DMS53 (cell line): ENCODE measurements around the gene CTSC.

Experiments used
- DNase-seq: peaks from one replicate; lab custom pipeline; 2025; lab: John Stamatoyannopoulos, UW

The CTSC gene

GRCh38 chr11:88317536-88317935, 20.0 kb downstream of the CTSC start:
- DNase-seq, result no peak

GRCh38 chr11:88315981-88316441, 21.5 kb downstream of the CTSC start:
- DNase-seq, result no peak

GRCh38 chr11:88315015-88315414, 22.5 kb downstream of the CTSC start:
- no peak for DNase-seq

GRCh38 chr11:88313441-88313840, 24.1 kb downstream of the CTSC start:
- DNase-seq, result no peak

DNA sequence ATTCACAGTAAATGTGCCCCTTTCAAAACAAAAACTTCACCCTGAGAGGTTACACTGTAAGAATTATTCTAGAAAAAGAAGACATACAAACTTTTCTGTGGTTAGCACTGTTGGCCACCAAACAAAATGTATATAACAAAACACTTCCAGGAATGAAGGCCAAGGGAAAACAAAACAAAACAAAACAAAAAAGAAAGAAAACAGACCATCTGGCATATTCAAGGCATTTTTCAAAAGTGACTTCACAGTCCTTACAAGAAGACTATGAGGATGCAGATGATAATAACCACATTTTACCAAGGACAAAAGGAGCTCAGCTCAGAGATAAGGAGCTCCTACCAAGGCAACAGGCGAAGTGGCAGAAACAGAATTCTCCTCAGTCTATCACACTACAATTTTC, 24.9 kb downstream of the CTSC start:
- DNase-seq, result no peak

GRCh38 chr11:88310246-88310645, 27.3 kb downstream of the CTSC start:
- DNase-seq, result no peak

GRCh38 chr11:88308576-88308975, 29.0 kb downstream of the CTSC start:
- no peak for DNase-seq

GRCh38 chr11:88307749-88308425, 29.6 kb downstream of the CTSC start:
- DNase-seq, result no peak

- DNase-seq, result no peak
Observed at GRCh38 chr11:88306785-88307184, 30.8 kb downstream of the CTSC start.

DNA sequence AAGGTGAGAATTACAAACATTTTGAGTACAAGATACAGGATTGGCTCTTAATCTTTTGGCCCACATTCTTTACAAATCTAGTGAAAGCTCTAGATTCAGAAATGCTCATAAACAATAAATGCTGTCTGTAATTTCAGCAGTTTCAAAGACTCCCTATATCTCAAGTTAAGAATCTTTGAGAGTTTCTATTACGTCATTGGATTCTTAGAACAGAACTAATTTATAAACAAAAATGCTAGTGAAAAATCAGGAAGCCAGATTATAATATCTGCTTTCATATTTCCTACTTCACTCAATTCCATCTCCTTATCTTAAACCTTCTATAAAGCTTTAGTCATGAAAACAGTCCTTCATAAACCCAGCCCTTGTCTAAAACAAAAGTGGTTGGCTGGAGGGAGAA, 32.1 kb downstream of the CTSC start:
- no peak for DNase-seq

DNA sequence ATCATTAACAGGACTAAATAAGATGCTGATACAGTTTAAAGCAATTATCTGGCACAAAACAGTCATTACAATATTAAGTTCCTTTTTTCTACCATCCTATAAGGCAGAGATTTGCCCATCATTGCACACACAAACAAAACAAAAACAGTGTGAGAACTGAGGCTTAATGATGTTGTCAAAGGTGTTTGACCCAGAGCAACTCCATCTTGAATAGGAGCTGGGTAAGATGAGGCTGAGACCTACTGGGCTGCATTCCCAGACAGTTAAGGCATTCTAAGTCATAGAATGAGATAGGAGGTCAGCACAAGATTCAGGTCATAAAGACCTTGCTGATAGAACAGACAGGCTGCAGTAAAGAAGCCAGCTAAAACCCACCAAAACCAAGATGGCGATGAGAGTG, 33.2 kb downstream of the CTSC start:
- DNase-seq, result no peak

- no peak for DNase-seq
Observed at GRCh38 chr11:88303037-88303436, 34.5 kb downstream of the CTSC start.

DNA sequence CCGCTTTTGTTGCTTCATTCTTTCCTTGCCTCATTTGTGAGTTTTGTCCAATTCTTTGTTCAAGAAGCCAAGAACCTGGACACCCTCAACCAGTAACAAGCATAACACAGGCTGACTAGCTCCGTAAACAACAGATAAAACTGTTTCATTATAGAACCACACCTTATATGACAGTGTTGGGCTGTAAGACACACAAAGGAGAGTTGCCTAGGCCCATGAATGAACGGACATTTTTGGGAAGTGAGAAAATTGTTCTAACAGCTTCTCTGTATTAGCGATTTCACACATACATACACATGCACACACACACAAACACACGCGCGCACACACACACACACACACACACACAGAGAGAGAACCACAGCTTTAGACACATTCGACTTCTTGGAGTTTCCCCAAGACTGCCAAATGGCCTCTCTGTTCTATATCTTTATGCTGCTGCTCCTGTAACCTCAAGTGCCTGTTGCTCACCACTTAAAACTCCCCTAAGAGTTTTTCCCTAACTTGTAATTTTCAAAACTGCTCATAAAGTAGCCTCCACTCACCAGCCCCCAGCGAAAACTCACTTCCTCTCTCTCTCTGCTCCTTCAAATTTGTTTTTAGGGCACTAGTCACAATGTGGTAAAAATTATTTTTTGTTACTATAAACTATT, 35.9 kb downstream of the CTSC start:
- no peak for DNase-seq

DNA sequence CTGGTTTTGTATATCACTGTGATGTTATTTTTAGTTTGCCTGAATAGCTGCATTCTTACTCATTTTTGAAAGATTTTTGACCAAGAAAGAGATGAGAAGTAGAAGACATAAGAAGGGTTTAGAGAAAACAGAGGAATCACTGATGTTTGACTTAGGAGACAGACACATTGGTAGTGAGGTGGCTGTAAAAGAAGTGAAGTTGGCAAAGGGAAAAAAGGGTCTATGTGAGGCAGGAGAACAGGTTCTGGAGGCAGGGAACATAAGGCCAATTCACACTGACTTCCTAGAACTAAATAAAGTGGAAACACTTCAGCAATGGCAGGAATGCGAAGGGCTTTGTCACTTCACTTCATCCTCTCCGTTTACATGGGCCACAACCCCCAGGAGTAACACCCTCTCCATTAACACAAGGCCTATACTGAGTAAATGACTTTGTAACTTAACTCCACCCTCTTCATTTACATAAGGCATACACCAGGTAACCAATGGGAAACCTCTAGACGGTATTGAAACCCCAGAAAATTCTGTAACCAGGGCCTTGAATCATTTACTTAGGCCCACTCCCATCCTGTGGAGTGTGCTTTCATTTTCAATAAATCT, 36.5 kb downstream of the CTSC start:
- DNase-seq, result no peak

DNA sequence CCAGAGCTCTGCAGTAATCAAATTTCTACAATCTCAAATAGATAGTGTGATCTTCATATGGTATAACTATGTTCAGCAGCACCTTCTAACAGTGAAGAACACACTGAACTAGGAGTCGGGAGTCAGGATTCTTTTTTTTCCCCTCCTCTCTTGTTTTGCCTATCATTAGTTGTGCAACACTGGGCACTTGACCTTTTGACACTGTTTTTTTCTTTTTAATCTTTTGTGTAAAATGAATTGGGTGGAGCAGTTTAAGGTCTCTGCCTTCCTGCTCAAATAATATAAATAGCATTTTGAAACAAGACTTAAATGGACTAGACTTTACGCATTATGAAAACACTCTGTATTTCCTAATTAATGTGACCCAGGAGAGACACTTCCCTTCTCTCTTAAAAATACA, 39.7 kb downstream of the CTSC start:
- no peak for DNase-seq

- no peak for DNase-seq
Observed at GRCh38 chr11:88297421-88297820, 40.1 kb downstream of the CTSC start.

GRCh38 chr11:88295028-88295427, 42.5 kb downstream of the CTSC start:
- DNase-seq, result no peak

GRCh38 chr11:88293931-88294330, 43.6 kb downstream of the CTSC start:
- DNase-seq, result no peak

GRCh38 chr11:88292171-88292843, 45.2 kb downstream of the CTSC start:
- DNase-seq, result peak; percentile 54

- DNase-seq, result peak; percentile 87
Observed at GRCh38 chr11:88288560-88288959, 49.0 kb downstream of the CTSC start.

- no peak for DNase-seq
Observed at GRCh38 chr11:88284336-88285050, 53.0 kb downstream of the CTSC start.
